MV-4-11 (cell line): Measurements from ENCODE around the gene RPL10A.

Source experiments
- DNase-seq: peaks from one replicate; lab custom pipeline; 2025; lab: John Stamatoyannopoulos, UW

The RPL10A gene

DNA sequence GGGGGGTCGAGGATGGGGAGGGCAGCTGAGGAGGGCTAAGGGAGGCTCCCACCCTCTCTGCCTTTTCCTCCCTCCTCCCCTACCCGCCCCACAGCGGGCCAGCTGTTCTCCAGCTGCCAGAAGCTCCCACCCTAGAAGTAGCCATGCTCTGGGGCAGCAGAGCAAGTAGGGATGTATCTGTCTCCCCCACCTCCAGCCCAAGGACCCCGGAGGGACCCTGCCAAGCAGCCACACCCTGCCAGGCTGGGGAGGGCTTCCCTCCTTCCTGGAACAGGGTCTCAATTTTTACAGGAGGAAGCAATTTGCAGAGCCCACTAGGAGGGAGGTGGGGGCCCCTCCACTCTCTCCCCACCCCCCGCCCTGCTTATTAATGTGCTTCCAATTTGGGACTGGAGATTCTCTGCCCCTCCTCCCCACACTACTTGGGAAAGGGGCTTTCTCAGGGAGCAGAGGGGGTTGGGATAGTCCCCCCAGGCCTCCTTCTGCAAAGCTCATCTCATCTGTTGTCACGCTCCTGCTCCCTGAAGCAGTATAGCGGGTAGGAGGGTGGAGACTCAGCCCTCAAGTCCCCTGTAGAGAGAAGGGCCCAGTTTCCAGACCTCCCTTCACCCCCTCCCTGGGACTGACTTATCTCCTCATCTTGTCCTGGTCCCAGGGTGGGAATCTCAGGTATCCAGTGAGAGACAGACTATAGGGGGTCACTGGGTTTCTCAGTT is 24.2 kb downstream of the RPL10A start:
- DNase-seq, result no peak

- DNase-seq, result peak; percentile 36
Observed at GRCh38 chr6:35492974-35493284, 24.7 kb downstream of the RPL10A start.

DNA sequence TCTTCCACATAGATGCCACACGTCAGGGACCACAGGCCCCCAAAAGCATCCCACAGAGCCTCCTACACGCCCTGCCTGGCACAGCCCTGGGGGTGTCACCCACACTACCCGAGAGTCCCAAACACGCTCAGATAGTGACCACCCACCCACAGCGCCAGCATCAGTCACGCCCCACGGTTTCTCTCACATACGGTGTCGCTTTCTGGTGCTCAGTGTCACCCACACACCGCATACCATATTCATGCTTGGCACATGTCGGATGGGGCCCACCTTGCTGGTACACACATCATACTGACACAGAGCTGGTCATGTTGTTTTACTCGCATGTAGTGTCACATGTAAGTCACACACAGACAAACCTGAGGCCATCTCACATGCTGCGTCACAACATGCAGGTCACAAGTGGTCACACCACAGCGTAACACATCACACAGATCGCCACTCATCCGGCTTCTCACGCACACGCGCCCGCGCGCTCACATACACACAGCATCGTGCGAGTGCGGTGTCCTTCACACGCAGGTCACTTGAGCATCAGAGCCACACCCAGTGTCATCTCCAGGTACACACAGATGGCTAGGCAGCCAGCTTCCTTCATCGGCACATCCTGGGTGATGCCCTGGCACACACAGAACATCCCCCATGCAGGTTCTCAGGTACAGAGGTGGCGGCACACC is 25.2 kb downstream of the RPL10A start:
- DNase-seq, result no peak

- peak; percentile 96 for DNase-seq
Observed at GRCh38 chr6:35494161-35494563, 26.0 kb downstream of the RPL10A start.

DNA sequence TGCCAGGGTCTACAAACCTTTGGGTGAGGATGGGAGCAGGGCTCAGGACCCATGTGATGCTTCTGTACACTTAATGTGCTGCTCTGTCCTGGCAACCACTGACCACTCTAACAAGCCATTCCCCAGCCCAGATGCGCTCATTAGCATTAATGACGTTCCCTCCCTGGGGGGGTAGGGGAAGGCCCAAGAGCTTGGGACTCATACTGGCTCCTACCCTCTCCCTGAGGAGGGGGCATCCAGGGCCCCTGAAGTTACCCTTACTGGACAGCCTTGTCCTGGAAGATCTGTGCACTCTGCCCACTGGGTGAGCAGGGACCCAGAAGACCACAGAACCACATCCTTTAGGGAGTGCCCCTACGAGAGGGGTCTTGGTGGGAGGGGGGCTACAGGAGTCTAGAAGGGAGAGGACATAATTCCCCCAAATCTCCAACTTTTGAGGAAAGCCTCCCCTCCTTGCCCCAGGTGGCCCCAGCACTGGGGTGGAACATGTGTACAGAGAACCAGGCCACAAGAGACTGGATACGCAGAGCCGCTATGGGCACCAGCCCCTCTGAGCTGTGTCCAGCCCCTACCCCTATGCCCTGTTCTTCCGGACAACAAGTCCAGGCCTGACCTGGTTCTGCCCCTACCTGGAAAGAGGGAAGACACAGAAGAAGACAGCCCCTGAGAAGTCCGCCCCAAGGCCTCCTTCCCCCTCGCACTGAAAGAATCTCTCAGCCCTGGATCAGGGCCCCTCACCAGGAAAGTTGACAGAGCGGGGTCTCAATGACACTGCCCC is 27.2 kb downstream of the RPL10A start:
- no peak for DNase-seq

- no peak for DNase-seq
Observed at GRCh38 chr6:35496036-35496840, 28.0 kb downstream of the RPL10A start.

- peak; percentile 47 for DNase-seq
Observed at GRCh38 chr6:35496841-35497570, 28.8 kb downstream of the RPL10A start, which contains the start of gene TEAD3. TSS of gene TEAD3 (minus strand) at chr6:35497079.

DNA sequence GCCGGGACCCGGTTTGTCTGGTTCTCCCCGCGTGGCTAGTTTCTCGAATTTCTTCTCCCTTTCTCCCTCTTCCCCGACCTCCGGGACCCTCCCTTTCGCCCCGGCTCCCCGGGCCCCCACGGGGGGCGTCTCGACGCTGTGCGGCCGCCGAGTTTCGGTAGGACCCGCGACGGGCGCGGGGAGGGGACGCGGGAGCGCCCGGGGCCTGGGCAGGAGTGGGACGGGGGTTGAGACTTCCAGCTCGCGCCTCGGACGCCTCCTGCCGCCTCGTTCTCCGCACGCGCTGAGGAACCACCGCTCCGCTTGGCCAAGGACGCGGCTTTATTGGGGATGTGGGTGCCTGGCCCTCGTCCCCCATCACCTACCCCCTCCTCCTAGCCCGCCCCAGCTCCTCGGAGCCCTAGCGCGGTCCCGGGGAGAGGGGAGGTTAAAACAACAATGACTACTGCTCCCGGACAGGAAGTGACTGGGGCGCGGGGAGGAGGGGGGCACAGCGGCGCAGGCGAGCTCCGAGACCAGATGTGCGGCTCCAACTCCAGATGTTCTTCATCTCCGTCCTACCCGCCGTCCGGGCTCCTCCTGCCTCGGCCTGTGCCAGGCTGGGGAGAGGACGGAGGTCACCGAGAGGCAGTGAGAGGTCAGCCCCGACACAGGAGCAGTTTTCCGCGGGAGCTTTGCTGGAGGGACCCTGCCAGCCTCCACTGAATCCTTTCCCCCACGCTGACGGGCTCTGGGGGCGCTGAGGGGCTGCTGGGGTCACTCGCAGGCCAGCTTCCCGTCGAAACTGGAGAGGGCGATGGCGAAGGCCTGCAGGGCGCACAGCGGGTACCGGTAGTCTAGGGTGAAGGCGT is 29.6 kb downstream of the RPL10A start:
- DNase-seq, result peak; percentile 56

DNA sequence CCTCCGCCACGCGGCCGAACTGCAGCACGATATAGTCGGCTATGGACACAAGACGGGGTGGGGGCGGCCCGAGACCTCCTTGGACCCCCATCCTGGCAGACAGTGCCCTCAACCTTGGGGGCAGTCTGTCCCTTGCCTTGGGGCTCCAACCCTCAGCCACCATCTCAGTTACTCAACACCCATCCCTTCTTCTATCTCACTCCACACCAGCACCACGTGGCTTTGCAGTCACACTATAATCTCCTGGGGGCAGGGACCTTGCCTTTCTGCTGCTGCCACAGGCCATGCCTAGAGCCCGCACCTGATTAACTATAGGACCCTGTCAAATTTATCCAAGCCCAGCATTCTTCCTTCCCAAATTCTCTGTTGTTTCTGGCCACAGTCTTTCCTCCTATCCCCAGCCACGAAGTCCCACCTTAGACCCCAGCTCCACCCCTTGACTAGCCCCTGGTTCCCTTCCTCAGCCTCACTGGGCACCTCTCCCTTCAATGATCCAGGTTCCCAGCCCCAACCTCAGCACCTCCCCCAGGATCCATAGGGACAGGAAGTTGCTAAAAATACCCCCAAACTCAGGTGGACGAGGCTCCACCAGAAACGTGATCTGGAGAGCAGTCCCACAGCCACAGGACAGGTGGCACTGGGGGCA is 30.3 kb downstream of the RPL10A start:
- DNase-seq, result peak; percentile 32

DNA sequence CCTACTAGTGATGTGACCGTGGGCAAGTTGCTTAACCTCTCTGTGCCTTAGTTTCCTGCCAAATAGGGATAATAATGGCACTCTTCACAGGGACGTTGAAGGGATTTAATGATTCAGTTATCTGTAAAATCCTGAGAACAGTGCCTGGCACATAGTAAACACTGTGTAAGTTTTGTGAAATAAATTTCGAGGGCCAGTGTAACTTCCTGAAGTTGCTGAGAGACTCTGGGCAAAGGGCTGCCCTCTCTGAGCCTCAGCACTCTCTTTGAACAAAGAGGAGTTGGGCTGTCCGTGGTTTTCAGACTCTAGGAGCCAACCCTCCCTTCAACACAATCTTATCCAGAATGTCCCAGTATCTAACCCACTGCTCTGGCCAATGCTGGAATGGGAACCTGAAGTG is 31.2 kb downstream of the RPL10A start:
- no peak for DNase-seq

DNA sequence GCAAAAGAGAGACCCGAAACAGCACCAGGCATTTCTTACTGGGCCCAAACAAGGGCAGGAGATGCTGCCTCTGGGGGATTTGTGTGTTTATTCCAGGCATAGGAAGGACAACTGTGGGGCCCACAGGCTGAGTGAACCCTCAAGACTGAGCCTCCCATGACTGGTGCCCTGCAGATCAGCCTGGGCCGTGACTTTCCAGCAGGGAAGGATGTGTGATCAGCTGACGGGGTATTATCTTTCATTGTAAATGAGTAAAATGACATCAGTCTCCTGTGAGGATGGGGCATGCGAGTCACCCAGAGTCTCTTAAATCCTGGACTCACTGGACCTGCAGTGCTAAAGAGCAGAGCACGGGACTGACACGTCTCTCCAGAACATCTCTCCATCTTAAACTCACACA is 32.6 kb downstream of the RPL10A start:
- no peak for DNase-seq

- DNase-seq, result no peak
Observed at GRCh38 chr6:35501784-35502183, 33.6 kb downstream of the RPL10A start.

DNA sequence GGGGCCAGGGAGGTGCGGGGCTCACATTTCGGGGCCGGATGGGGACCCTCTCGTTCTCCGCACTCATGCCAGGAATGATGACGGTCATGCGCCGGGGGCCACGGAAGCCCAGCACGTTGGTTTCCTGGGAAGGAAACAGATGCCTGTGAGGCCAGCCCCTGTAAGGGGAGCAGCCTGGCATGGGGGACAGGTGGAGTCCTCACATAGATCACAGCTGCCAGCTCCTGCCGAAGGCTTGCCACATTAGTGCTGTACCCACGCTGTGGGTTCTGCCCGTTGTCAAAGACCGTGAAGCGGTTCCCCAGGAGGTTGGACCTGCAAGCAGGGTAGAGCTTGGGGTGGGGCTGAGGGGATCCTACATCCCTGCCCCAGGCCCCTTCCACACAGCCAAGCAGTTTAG is 35.3 kb downstream of the RPL10A start:
- no peak for DNase-seq

DNA sequence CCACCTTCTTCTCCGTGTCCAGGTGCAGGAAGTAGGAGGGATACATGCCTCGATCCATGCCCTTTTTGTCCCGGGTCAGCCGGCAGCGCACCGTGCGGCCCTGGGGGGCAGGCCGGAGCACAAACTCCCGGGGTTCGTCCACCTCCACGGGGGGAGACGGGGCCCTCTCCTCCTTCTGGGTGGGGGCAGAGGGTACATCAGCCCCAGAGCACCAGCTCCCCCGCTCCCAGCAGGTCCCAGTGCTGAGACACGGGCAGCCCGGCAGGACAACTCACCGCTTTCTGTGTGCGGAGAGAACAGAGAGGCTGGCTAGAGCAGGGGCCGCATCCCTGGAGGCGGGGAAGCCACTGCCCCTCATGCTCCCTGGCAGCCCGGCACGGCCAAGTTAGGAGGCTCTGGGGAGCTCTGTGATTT is 37.8 kb downstream of the RPL10A start:
- no peak for DNase-seq

DNA sequence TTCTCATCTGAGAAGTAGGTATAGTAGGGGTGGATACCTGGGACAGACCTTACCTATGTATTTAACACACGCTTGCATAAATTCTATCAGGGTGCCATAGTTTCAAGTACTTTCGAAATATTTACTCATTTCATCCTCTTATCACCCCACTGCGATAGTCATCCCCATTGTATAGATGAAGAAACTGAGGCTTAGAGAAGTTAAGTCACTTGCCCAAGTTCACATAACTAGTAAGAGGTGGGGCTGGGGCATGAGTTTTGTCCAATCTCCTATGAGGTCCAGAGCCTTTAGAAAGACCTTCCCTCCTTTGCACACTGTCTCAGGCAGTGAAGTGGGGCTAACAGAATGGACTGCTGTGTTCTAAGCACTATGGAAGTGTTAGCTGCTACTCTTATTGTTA is 38.3 kb downstream of the RPL10A start:
- DNase-seq, result no peak

DNA sequence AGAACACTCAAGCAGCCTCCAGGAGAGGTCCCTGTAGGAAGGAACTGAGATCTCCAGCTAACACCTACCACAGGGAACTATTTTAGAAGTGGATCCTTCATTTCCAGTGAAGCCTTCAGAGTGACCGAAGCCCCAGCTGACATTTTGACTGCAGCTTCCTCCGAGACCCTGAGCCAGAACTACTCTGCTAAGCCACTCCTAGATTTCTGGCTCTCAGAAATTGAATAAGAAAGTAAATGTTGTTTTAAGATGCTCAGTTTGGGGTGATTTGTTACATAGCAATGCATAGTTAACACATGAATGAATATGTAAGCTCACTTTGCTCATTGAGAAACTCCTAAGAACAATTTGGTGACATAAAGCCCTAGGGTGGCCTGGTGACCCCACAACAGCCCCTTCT is 39.0 kb downstream of the RPL10A start:
- no peak for DNase-seq

- DNase-seq, result no peak
Observed at GRCh38 chr6:35508027-35508426, 39.8 kb downstream of the RPL10A start.

DNA sequence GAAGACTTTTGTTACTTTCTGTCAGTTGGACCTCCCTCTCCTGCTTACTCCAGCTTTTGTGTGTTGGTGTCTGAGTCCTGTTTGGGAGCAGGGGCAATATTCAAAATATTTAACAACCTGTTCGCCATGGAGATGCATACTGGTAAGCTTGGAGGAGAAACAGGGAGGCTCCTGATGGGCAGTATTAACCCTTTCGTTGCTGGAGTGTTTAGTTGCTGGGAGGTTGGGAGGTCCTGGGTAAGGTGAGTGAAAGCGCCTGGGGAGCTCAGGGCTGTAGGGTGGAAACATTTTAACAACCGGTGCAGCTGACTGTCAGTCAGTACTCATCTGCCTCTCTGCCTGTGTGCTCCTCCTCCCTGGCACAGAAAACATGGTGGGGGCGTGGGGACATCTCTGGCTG is 40.3 kb downstream of the RPL10A start:
- DNase-seq, result no peak

- no peak for DNase-seq
Observed at GRCh38 chr6:35510916-35511561, 42.8 kb downstream of the RPL10A start.

DNA sequence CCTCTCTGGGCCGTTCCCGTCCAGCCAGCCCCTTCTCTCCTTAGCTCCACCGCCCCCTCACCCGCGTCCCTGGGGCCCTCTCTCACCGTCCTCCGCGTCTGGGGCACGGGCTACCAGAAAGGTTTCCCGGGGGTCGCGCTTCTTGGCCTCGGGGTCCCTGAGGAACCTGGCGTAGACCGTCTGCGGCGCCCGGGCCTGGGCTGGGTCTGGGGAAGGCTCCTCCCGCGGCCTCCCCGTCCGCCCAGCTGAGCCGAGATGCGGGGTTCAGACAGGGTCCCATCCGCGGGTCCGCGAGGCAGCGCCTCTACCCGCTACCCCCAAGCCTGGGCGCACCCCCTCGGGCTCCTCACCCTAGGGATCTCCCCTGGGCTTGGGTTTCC is 43.4 kb downstream of the RPL10A start:
- no peak for DNase-seq
